Measurements from ENCODE around the gene ADAMTS17.
A peak's percentile ranks its signal among the peaks of the same experiment; 100 is the strongest.

Gene ADAMTS17

GRCh38 chr15:100172356-100173024 is 169.3 kb downstream of the ADAMTS17 start:
- no peak for TF ChIP-seq CTCF (IDR thresholded peaks at IDR 0.05)

DNA sequence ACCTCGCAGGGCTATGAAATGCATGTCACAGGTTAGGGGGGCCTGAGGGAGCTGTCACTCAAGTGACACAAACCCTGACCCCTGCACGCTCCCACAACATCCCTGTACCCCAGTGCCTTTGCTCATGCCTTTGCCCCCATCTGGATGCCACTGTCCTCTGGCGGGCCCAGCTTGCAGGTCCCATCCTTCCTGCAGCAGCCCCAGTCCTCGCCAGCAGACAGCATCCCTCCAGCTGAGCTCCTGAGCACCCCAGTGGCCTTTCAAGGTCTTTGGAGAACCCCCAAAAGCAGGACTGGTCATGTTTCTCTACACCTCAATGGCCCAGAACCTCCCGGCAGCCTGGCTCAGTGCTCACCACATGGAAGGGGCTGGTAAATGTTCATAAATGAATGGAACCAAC is 170.4 kb downstream of the ADAMTS17 start:
- H3K4me3 ChIP-seq = no peak overlapping the region
- peak; percentile 31 for DNase-seq (ENCODE audit: low spot score)
- no peak overlapping the region for H3K27ac ChIP-seq
- TF ChIP-seq CTCF (IDR thresholded peaks at IDR 0.05) = no peak

More at GRCh38 chr15:100172356-100173024, 169.3 kb downstream of the ADAMTS17 start:
- Histone ChIP-seq H3K27ac (no peak overlapping the region), H3K4me3 (no peak overlapping the region)
- DNase-seq (ENCODE audit: low spot score) = no peak

DNA sequence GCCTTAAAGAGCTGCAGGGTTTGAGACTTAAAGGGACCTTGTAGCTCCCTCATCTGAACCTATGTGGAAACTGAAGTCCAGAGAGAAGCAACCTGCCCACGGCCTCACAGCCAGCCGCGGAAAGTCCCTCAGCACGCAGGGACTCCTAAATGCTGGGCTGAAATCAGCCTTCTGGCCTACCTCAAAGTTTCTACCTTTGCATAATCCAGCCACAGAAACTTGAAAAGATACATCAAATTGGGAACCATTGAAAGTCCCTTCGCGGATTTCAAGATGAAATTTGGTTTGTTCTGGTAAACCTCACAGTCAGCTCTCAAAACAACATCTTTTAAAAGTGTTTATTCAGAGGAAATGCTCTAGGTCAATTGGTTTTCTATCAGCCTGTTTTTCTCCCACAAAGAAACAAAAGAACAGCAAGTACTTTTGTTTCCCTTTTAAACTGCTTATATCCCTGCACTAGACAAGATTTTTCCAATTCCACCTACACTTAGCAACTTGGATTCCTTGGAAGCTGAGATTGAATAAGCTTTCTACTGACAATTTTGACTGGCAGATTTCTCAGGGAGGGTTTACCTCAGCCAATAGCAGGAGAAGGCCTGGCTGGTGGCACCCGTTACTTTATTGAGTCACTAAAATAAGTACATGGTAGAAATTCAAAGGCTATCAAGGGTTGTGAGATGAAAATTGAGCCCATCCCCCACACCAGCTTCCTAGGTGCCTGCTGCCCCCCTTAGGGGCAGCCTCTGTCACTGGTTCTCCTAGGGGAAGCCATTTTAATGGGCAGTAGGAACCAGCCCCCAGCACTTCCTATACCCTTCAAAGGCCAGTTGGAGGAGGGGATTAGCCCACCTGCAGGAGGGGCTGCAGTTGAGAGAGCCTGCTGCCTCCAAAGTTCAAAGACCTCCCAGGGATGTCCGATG is 171.2 kb downstream of the ADAMTS17 start:
- TF ChIP-seq CTCF (IDR thresholded peaks at IDR 0.05) = no peak
- no peak overlapping the region for H3K4me3 ChIP-seq
- DNase-seq (ENCODE audit: low spot score) = peak; percentile 22
- no peak overlapping the region for H3K27ac ChIP-seq

DNA sequence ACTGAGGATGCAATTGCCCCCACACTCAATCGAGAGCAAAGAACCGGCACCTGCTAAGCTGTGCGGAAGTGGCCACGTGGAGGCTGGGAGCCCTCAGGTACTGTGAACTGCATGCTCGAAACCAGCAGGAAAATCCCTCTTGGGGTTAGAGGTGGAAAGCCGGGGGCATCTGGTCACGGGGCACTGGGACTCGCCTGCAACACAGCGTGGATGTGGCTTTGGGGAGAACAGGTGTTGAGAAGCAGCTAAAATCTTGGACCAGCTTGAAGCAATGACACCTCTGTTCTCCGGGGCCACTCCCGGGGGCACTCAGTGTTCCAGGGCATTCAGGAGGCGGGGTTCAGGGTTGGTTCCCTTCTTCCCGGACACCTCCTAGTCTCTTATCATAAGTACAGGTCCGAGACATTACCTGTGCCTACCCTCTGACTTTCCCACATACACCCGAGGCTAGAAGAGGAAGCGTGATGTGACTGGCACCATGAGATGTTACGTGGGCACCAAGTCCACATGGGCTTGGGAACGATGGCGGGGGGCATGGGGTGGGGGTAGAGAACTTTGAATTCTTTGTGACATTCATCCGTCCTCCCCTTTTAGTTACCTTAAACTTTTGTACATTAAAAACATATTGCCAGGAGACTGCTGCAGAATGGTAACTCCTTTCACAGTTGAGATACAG is 172.0 kb downstream of the ADAMTS17 start:
- TF ChIP-seq CTCF (IDR thresholded peaks at IDR 0.05) = no peak
- H3K27ac ChIP-seq = no peak overlapping the region
- DNase-seq (ENCODE audit: low spot score) = peak; percentile 61
- no peak overlapping the region for H3K4me3 ChIP-seq

GRCh38 chr15:100168787-100169186 is 173.0 kb downstream of the ADAMTS17 start:
- no peak overlapping the region for H3K27ac ChIP-seq
- TF ChIP-seq CTCF (IDR thresholded peaks at IDR 0.05) = no peak
- H3K4me3 ChIP-seq = no peak overlapping the region
- peak; percentile 69 for DNase-seq (ENCODE audit: low spot score)

- no peak for TF ChIP-seq CTCF (IDR thresholded peaks at IDR 0.05)
- Histone ChIP-seq H3K4me3 (no peak overlapping the region), H3K27ac (peak overlapping the region; percentile 47 to 68)
- DNase-seq (ENCODE audit: low spot score) = peak; percentile 67
These were observed 173.8 kb downstream of the ADAMTS17 start for GRCh38 chr15:100167884-100168375.
